HG02588 (cell line): ENCODE results near the gene GALR2.

Experiments
- ATAC-seq: cut with Tn5 transposase; IDR thresholded peaks from one replicate; pipeline ENCODE4 v1.9.1; 2021; ENCODE audit warnings: mild to moderate bottlenecking, moderate library complexity; ENCODE audit not compliant: unreplicated experiment

GALR2 gene

DNA sequence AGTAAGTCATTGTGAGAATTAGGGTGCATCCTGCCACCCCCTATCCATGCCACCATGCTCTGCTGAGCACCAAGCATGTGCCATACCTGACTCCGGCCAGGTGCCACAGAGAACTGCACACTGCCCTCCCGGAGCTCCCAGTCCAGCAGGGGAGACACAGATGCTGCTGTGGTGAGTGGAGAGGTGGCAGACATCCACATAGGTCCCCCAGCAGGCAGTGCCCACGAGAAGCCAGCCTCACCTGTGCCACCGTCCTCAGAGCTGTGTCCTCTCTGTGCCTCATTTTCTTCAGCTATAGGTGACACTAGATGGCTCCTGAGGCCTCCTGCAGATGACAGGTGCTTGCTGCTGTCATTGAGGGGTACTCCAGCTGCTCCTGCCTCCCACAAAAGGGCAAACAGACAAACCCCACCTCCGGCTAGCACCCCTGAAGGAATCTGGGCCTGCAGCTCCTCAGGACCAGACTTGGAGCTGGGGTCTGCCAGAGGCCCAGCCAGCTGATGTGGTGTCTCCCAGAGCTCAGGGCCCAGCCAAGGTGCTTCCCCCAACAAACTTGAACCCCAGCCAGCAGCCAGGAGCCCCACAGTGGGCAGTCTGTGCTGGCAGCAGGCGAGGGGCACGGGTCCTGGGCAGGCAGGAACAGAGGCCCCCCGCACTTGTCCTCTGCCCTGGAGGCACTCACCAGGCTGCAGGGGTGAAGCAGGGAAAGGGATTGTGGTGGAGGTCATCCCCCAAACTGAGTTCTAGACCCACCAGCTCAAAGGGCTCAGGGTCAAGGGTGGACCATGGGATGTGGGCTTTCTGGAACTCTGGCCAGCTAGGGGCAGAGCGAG is 49.4 kb downstream of the GALR2 start:
- no peak for ATAC-seq

DNA sequence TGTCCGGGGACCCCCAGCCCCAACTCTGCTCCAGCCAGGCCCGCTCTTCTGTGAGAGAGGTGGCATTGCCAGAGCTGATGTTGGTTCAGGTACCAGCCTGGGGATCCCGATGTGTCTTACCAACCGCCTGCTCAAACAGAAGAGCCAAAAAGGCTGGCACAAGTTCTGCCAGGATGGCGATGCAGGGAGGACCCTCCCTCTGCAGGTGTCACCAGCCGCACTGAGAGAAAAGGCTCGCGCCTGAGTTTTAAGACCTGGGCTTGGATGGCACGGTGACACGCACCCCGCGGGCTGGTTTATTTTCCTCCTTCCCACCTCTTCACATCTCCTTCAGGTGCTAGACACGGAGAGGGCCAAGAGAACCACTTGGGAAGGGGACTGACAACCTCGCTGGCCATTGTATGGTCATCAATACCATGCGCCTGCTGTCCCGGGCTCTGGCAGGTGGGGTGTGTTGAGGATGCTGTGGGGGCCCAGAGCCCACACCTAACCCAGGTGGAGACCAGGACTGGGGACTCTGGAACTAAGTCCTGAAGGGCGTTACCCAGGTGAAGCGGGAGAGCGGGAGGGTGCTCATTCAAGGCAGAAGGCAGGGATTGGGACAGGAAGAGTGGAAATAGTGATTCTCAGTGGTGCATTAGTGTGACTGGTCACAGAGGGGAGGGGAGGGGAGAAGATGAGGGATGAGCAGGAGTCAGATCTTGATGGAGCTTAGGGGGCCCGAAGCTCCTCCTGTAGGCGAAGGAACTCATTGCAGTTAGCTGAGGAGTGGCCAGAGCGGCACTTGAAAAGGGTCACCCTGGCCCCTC is 50.2 kb downstream of the GALR2 start:
- no peak for ATAC-seq

- ATAC-seq, result no peak
These were observed 50.8 kb downstream of the GALR2 start for GRCh38 chr17:76125391-76125675.

- no peak for ATAC-seq
These were observed 51.3 kb downstream of the GALR2 start for GRCh38 chr17:76125922-76126321.
